Parathyroid adenoma (tissue), 2 donors: ENCODE measurements around the gene ARHGAP24.

Source experiments
- H2AFZ ChIP-seq: fragments of 300-600 bp; sonication (generic); one replicate; pipeline ENCODE4 v1.7.0; 2017; ENCODE audit warnings: antibody characterized with exemption, mild to moderate bottlenecking
- H3K27ac ChIP-seq: fragments of 300-600 bp; sonication (generic); one replicate; pipeline ENCODE4 v1.7.0; 2017
- H3K27me3 ChIP-seq: fragments of 300-600 bp; sonication (generic); one replicate; pipeline ENCODE4 v1.7.0; 2017; ENCODE audit warnings: low read length; ENCODE audit not compliant: control insufficient read depth, insufficient read depth
- H3K36me3 ChIP-seq: fragments of 300-600 bp; sonication (generic); one replicate; pipeline ENCODE4 v1.7.0; 2017; ENCODE audit warnings: low read length; ENCODE audit not compliant: control insufficient read depth, insufficient read depth
- H3K4me1 ChIP-seq: fragments of 300-600 bp; sonication (generic); one replicate; pipeline ENCODE4 v1.7.0; 2017; ENCODE audit warnings: control low read depth
- H3K4me2 ChIP-seq: fragments of 300-600 bp; sonication (generic); one replicate; pipeline ENCODE4 v1.7.0; 2017; ENCODE audit warnings: low read length
- H3K4me3 ChIP-seq: fragments of 300-600 bp; sonication (generic); one replicate; pipeline ENCODE4 v1.7.0; 2017; ENCODE audit warnings: low read depth, low read length
- H3K79me2 ChIP-seq: fragments of 300-600 bp; sonication (generic); one replicate; pipeline ENCODE4 v1.7.0; 2017; ENCODE audit warnings: control low read depth
- H3K9ac ChIP-seq: fragments of 300-600 bp; sonication (generic); one replicate; pipeline ENCODE4 v1.7.0; 2017; ENCODE audit warnings: mild to moderate bottlenecking
- H3K9me3 ChIP-seq: fragments of 300-600 bp; sonication (generic); one replicate; pipeline ENCODE4 v1.7.0; 2017; ENCODE audit warnings: low read length; ENCODE audit not compliant: control insufficient read depth
- CTCF ChIP-seq: fragments of 300-600 bp; sonication (generic); IDR thresholded peaks from one replicate; pipeline ENCODE4 v1.7.0; 2017; ENCODE audit warnings: antibody characterized with exemption, mild to moderate bottlenecking
- donor health status: primary hyperparathyroidism.

ARHGAP24 gene

GRCh38 chr4:86001591-86001990 lies 526.6 kb downstream of the ARHGAP24 start:
- Histone ChIP-seq H3K27ac (no peak overlapping the region), H3K4me1 (no peaks in the 10 kb centered on the region), H3K27me3 (no peaks in the 10 kb centered on the region), H3K9ac (no peak overlapping the region), H3K79me2 (no peaks in the 10 kb centered on the region), H3K36me3 (no peaks in the 10 kb centered on the region), H3K4me3 (no peak overlapping the region), H2AFZ (no peak overlapping the region), H3K9me3 (no peaks in the 10 kb centered on the region), H3K4me2 (no peak overlapping the region)
- TF ChIP-seq CTCF: no peak

DNA sequence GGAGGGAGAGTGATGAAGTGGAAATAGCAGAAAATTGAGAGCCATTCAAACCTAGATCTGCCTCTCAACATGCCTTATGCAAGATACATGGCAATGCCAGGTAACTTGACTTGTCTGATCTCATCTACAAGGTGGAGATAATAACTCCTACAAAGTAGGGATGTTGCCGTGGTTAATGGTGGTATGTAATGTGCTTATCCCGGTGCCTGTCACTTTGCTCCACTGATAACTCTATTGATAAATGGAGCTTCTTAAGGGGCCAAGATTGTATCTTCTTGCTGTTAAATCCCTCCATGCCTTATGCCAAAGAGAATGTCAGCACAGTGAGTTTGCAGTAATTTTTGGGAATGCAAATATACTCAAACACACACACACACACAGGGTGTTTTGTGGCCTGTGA lies 529.1 kb downstream of the ARHGAP24 start:
- Histone ChIP-seq H2AFZ (no peak overlapping the region), H3K36me3 (no peaks in the 10 kb centered on the region), H3K27me3 (no peaks in the 10 kb centered on the region), H3K4me1 (no peaks in the 10 kb centered on the region), H3K27ac (no peak overlapping the region), H3K9ac (no peak overlapping the region), H3K9me3 (no peaks in the 10 kb centered on the region), H3K4me2 (no peak overlapping the region), H3K79me2 (no peaks in the 10 kb centered on the region), H3K4me3 (no peak overlapping the region)
- TF ChIP-seq CTCF: no peak

- Histone ChIP-seq H3K4me3 (no peak overlapping the region), H3K4me1 (no peaks in the 10 kb centered on the region), H3K9me3 (no peaks in the 10 kb centered on the region), H3K27me3 (no peaks in the 10 kb centered on the region), H3K36me3 (no peaks in the 10 kb centered on the region), H3K27ac (no peak overlapping the region), H3K79me2 (no peaks in the 10 kb centered on the region), H2AFZ (no peak overlapping the region), H3K9ac (no peak overlapping the region), H3K4me2 (no peak overlapping the region)
- no peak for TF ChIP-seq CTCF
Observed at GRCh38 chr4:86006057-86006456, 531.1 kb downstream of the ARHGAP24 start.

- no peak for TF ChIP-seq CTCF
- Histone ChIP-seq H3K36me3 (no peaks in the 10 kb centered on the region), H3K27me3 (no peaks in the 10 kb centered on the region), H3K79me2 (no peaks in the 10 kb centered on the region), H3K4me2 (no peak overlapping the region), H3K4me3 (no peak overlapping the region), H2AFZ (no peak overlapping the region), H3K9me3 (no peaks in the 10 kb centered on the region), H3K4me1 (no peaks in the 10 kb centered on the region), H3K9ac (no peak overlapping the region), H3K27ac (no peak overlapping the region)
Observed at GRCh38 chr4:86007042-86007441, 532.1 kb downstream of the ARHGAP24 start.

- H3K27ac ChIP-seq: no peak overlapping the region
- no peaks in the 10 kb centered on the region for H3K79me2 ChIP-seq
- no peaks in the 10 kb centered on the region for H3K27me3 ChIP-seq
- no peak overlapping the region for H3K9ac ChIP-seq
- no peaks in the 10 kb centered on the region for H3K4me1 ChIP-seq
- no peaks in the 10 kb centered on the region for H3K36me3 ChIP-seq
- no peak overlapping the region for H3K4me2 ChIP-seq
- H3K4me3 ChIP-seq: no peak overlapping the region
- no peak overlapping the region for H2AFZ ChIP-seq
- no peak for TF ChIP-seq CTCF
- H3K9me3 ChIP-seq: no peaks in the 10 kb centered on the region
Observed at GRCh38 chr4:86011117-86011516, 536.2 kb downstream of the ARHGAP24 start.
